ENCODE measurements around the gene SPATA3.

Gene SPATA3

GRCh38 chr2:230950874-230951339 is 45.0 kb upstream of the SPATA3 start:
- ChIA-PET POLR2A (no interaction called here), CTCF (no interaction called here)
- no peak for DNase-seq (ENCODE audit: extremely low spot score)
- no peak for TF ChIP-seq L3MBTL2 (conservative IDR thresholded peaks at IDR 0.05)
- TF ChIP-seq HDGF (IDR thresholded peaks at IDR 0.05; ENCODE audit: borderline replicate concordance) = no peak
- no peak for TF ChIP-seq ELF4 (IDR thresholded peaks at IDR 0.05)
- TF ChIP-seq SP1 (IDR thresholded peaks at IDR 0.05) = no peak

- ChIA-PET POLR2A (no interaction called here), CTCF (no interaction called here)
- no peak for DNase-seq (ENCODE audit: extremely low spot score)
- TF ChIP-seq CTBP1 (IDR thresholded peaks at IDR 0.05; ENCODE audit: borderline replicate concordance) (no peak), ELF4 (IDR thresholded peaks at IDR 0.05) (no peak), FOXA1 (IDR thresholded peaks at IDR 0.05) (no peak), FOXM1 (IDR thresholded peaks at IDR 0.05; ENCODE audit: borderline replicate concordance) (no peak), HDGF (IDR thresholded peaks at IDR 0.05; ENCODE audit: borderline replicate concordance) (no peak), PKNOX1 (IDR thresholded peaks at IDR 0.05) (no peak), SUZ12 (IDR thresholded peaks at IDR 0.05) (no peak), L3MBTL2 (conservative IDR thresholded peaks at IDR 0.05) (no peak), ZNF384 (IDR thresholded peaks at IDR 0.05) (no peak), BHLHE40 (IDR thresholded peaks at IDR 0.05; ENCODE audit: borderline replicate concordance) (no peak), LEF1 (IDR thresholded peaks at IDR 0.05; ENCODE audit: borderline replicate concordance) (no peak), SP1 (IDR thresholded peaks at IDR 0.05) (no peak), ARNT (IDR thresholded peaks at IDR 0.05) (no peak), FOXK2 (IDR thresholded peaks at IDR 0.05) (no peak)
These were observed 44.5 kb upstream of the SPATA3 start for GRCh38 chr2:230951396-230951795.

- ChIA-PET POLR2A (interaction anchor here (0.6 kb wide), 1 partner anchor 10 kb away, joined by 3 read pairs; no protein-coding TSS in a partner anchor), CTCF (no interaction called here)
- no peak for DNase-seq (ENCODE audit: extremely low spot score)
- TF ChIP-seq CTBP1 (IDR thresholded peaks at IDR 0.05; ENCODE audit: borderline replicate concordance) (no peak), LEF1 (IDR thresholded peaks at IDR 0.05; ENCODE audit: borderline replicate concordance) (no peak), L3MBTL2 (conservative IDR thresholded peaks at IDR 0.05) (no peak), ELF4 (IDR thresholded peaks at IDR 0.05) (no peak), ARNT (IDR thresholded peaks at IDR 0.05) (no peak), TARDBP (IDR thresholded peaks at IDR 0.05) (no peak), SUZ12 (IDR thresholded peaks at IDR 0.05) (no peak), SP1 (IDR thresholded peaks at IDR 0.05) (no peak), ZNF384 (IDR thresholded peaks at IDR 0.05) (no peak), FOXK2 (IDR thresholded peaks at IDR 0.05) (no peak), FOXA1 (IDR thresholded peaks at IDR 0.05) (no peak)
These were observed 43.5 kb upstream of the SPATA3 start for GRCh38 chr2:230952226-230952956.

GRCh38 chr2:230953845-230954244 is 42.1 kb upstream of the SPATA3 start:
- TF ChIP-seq ZNF384 (IDR thresholded peaks at IDR 0.05) (no peak), HDGF (IDR thresholded peaks at IDR 0.05; ENCODE audit: borderline replicate concordance) (no peak), SUZ12 (IDR thresholded peaks at IDR 0.05) (no peak), FOXK2 (IDR thresholded peaks at IDR 0.05) (no peak), SP1 (IDR thresholded peaks at IDR 0.05) (no peak)
- POLR2A ChIA-PET = no interaction called here
- DNase-seq (ENCODE audit: extremely low spot score) = no peak
- CTCF ChIA-PET = no interaction called here

- no peak for TF ChIP-seq TARDBP (IDR thresholded peaks at IDR 0.05)
- TF ChIP-seq L3MBTL2 (conservative IDR thresholded peaks at IDR 0.05) = no peak
- TF ChIP-seq ZNF384 (IDR thresholded peaks at IDR 0.05) = no peak
- no peak for TF ChIP-seq SUZ12 (IDR thresholded peaks at IDR 0.05)
- no peak for TF ChIP-seq CTBP1 (IDR thresholded peaks at IDR 0.05; ENCODE audit: borderline replicate concordance)
- TF ChIP-seq PKNOX1 (IDR thresholded peaks at IDR 0.05) = no peak
- no peak for TF ChIP-seq BHLHE40 (IDR thresholded peaks at IDR 0.05; ENCODE audit: borderline replicate concordance)
- TF ChIP-seq ELF4 (IDR thresholded peaks at IDR 0.05) = no peak
- TF ChIP-seq FOXM1 (IDR thresholded peaks at IDR 0.05; ENCODE audit: borderline replicate concordance) = no peak
- TF ChIP-seq FOXK2 (IDR thresholded peaks at IDR 0.05) = no peak
- no peak for TF ChIP-seq LEF1 (IDR thresholded peaks at IDR 0.05; ENCODE audit: borderline replicate concordance)
- no peak for TF ChIP-seq ARNT (IDR thresholded peaks at IDR 0.05)
- no peak for TF ChIP-seq HDGF (IDR thresholded peaks at IDR 0.05; ENCODE audit: borderline replicate concordance)
- no peak for TF ChIP-seq NFRKB (IDR thresholded peaks at IDR 0.05)
- ChIA-PET POLR2A (no interaction called here), CTCF (no interaction called here)
- no peak for DNase-seq (ENCODE audit: extremely low spot score)
These were observed 41.2 kb upstream of the SPATA3 start for GRCh38 chr2:230954746-230955145.

GRCh38 chr2:230955163-230955737 is 40.7 kb upstream of the SPATA3 start:
- TF ChIP-seq TARDBP (IDR thresholded peaks at IDR 0.05) = no peak
- no peak for TF ChIP-seq SUZ12 (IDR thresholded peaks at IDR 0.05)
- no peak for TF ChIP-seq CTBP1 (IDR thresholded peaks at IDR 0.05; ENCODE audit: borderline replicate concordance)
- TF ChIP-seq HDGF (IDR thresholded peaks at IDR 0.05; ENCODE audit: borderline replicate concordance) = no peak
- no peak for TF ChIP-seq ELF4 (IDR thresholded peaks at IDR 0.05)
- TF ChIP-seq BHLHE40 (IDR thresholded peaks at IDR 0.05; ENCODE audit: borderline replicate concordance) = no peak
- TF ChIP-seq FOXM1 (IDR thresholded peaks at IDR 0.05; ENCODE audit: borderline replicate concordance) = no peak
- no peak for TF ChIP-seq LEF1 (IDR thresholded peaks at IDR 0.05; ENCODE audit: borderline replicate concordance)
- no peak for TF ChIP-seq ARNT (IDR thresholded peaks at IDR 0.05)
- no peak for TF ChIP-seq SP1 (IDR thresholded peaks at IDR 0.05)
- no peak for TF ChIP-seq L3MBTL2 (conservative IDR thresholded peaks at IDR 0.05)
- TF ChIP-seq FOXK2 (IDR thresholded peaks at IDR 0.05) = no peak
- TF ChIP-seq FOXA1 (IDR thresholded peaks at IDR 0.05) = no peak
- TF ChIP-seq PKNOX1 (IDR thresholded peaks at IDR 0.05) = no peak
- no peak for TF ChIP-seq ZNF384 (IDR thresholded peaks at IDR 0.05)
- ChIA-PET POLR2A (no interaction called here), CTCF (no interaction called here)
- DNase-seq (ENCODE audit: extremely low spot score) = no peak

Data from HEK293T (cell line).